Spleen (tissue), 11 donors: ENCODE data around the gene RGS6. TPM values are rescaled to one million over a fixed set of nuclear protein-coding genes. Genes with fewer than 3 reads are reported as not detected.

Source experiments
- DNase-seq: peaks from one replicate; pipeline ENCODE4 v3.0.0-alpha.2; 2020
- H3K27ac ChIP-seq, 8 donors: fragments of 200-600 bp; sonication (generic) in 7 of 8; 1 replicate in 4 of 8; 2 replicates in 4 of 8; pipeline versions ENCODE4 v1.5.0 to v1.8.0; 2016 to 2021; ENCODE audit warnings: inconsistent platforms in 4 of 8, mild to moderate bottlenecking in 4 of 8, moderate library complexity in 1 of 8
- H3K27me3 ChIP-seq, 7 donors: fragments of 200-600 bp; sonication (generic) in 6 of 7; replicated peaks in 1 of 7; 1 replicate in 4 of 7; 2 replicates in 3 of 7; pipeline versions ENCODE4 v1.5.0 to v1.8.0; 2016 to 2021; ENCODE audit warnings: inconsistent platforms in 3 of 7, mild to moderate bottlenecking in 1 of 7
- H3K36me3 ChIP-seq, 6 donors: fragments of 200-600 bp; sonication (generic) in 5 of 6; 1 replicate in 4 of 6; 2 replicates in 2 of 6; pipeline versions ENCODE4 v1.5.0 to v1.8.0; 2016 to 2021; ENCODE audit warnings: inconsistent platforms in 2 of 6
- H3K4me1 ChIP-seq, 6 donors: fragments of 200-600 bp; sonication (generic) in 5 of 6; 1 replicate in 3 of 6; 2 replicates in 3 of 6; pipeline versions ENCODE4 v1.5.0 to v1.8.0; 2016 to 2021; ENCODE audit warnings: inconsistent platforms in 3 of 6
- H3K4me3 ChIP-seq, 8 donors: fragments of 200-600 bp; sonication (generic) in 7 of 8; 1 replicate in 4 of 8; 2 replicates in 4 of 8; pipeline versions ENCODE4 v1.5.0 to v1.8.0; 2016 to 2021; ENCODE audit warnings: inconsistent platforms in 4 of 8, mild to moderate bottlenecking in 4 of 8, moderate library complexity in 2 of 8
- H3K9me3 ChIP-seq, 8 donors: fragments of 200-600 bp; sonication (generic) in 7 of 8; 1 replicate in 4 of 8; 2 replicates in 4 of 8; pipeline versions ENCODE4 v1.5.0 to v1.8.0; 2016 to 2021; ENCODE audit warnings: inconsistent platforms in 4 of 8
- CTCF ChIP-seq, 11 experiments: fragments of 200-600 bp in 7 of 11; fragments of 450-650 bp in 4 of 11; sonication (generic) in 4 of 11; IDR thresholded peaks in 8 of 11; conservative IDR thresholded peaks in 3 of 11; 1 replicate in 7 of 11; 2 replicates in 4 of 11; pipeline versions ENCODE4 v1.4.0 to v1.8.0; 2016 to 2021; ENCODE audit warnings: antibody characterized with exemption in 11 of 11, inconsistent platforms in 4 of 11, mild to moderate bottlenecking in 1 of 11
- POLR2A ChIP-seq, 3 donors: fragments of 450-650 bp; IDR thresholded peaks; one replicate each; pipeline ENCODE4 v1.5.1; 2017; ENCODE audit warnings: antibody characterized with exemption in 3 of 3, mild to moderate bottlenecking in 1 of 3
- POLR2AphosphoS5 ChIP-seq, 3 donors: sonication (generic); formaldehyde crosslinking; IDR thresholded peaks; one replicate each; pipeline ENCODE4 v1.5.1; 2017; ENCODE audit warnings: antibody characterized with exemption in 3 of 3
- WGBS, 5 donors: extraction: QIAGEN DNeasy Blood & Tissue Kit in 3 of 5; methylation state at CpG; one replicate each; pipeline versions ENCODE4 v1.1.5 to v1.1.7; 2013 to 2018; 5-methylcytosine and 5-hydroxymethylcytosine counted together
- intact Hi-C: fragments of 100-400 bp; cut with DNase I; formaldehyde crosslinking; loops from one replicate; pipeline ENCODE4 v1.15.0; 2023; ENCODE audit warnings: low total_unique reads
- polyA plus RNA-seq, 3 donors: library from polyadenylated mRNA; stranded (reverse); fragments of 200-250 nt; gene quantifications; one replicate each; pipeline ENCODE4 v1.2.1, GENCODE V29; 2013
- total RNA-seq, 7 donors: library from RNA; depleted of rRNA in 3 of 7; stranded (reverse); fragments of >200 nt in 3 of 7; fragmentation: NEBNext Ultra II Directional in 4 of 7; extraction: Animal tissue kit (Norgen Biotek cat#: 25700) in 4 of 7; gene quantifications; one replicate each; pipeline versions ENCODE4 v1.1.0 to v1.2.1, GENCODE V29; 2016 to 2021
- donor health status: healthy with polysubstance abuse.
- donor health status: DM: no; HTN: no; CAD: no; lungs with moderate emphysema.
- donor health status: DM: no; HTN: no; CAD: no.
- donor health status: Bipolar disorder and iron deficiency.
- donor health status: healthy.
- donor health status: DM: no; HTN: no; CAD: no.
- donor health status: DM: yes; HTN: yes; CAD: no.

The RGS6 gene
- total and polyA plus RNA-seq, 10 donors: 0.20 to 8.1 (median 2.3) TPM

GRCh38 chr14:72550513-72550912, 618.3 kb downstream of the RGS6 start:
- Histone ChIP-seq H3K27ac (no peak overlapping the region), H3K27me3 (peaks cover 0 to 20% (median 0%) of the 10 kb centered on the region in 7 donors), H3K4me1 (peaks cover 0 to 16% (median 4%) of the 10 kb centered on the region in 6 donors), H3K36me3 (no peaks in the 10 kb centered on the region), H3K9me3 (no peaks in the 10 kb centered on the region), H3K4me3 (no peak overlapping the region)
- DNase-seq: no peak
- intact Hi-C loops: no loop called here
- TF ChIP-seq CTCF (IDR thresholded peaks at IDR 0.05 in 8 of 11, conservative IDR thresholded peaks at IDR 0.05 in 3 of 11) (no peak), POLR2A (IDR thresholded peaks at IDR 0.05) (no peak), POLR2AphosphoS5 (IDR thresholded peaks at IDR 0.05) (no peak)
- 92 to 98% (median 96%) methylated on average over 4 of the region's 4 CpGs for WGBS, 5 donors

GRCh38 chr14:72552236-72552635, 620.0 kb downstream of the RGS6 start:
- no peak overlapping the region for H3K4me3 ChIP-seq
- no peak overlapping the region for H3K27ac ChIP-seq
- H3K9me3 ChIP-seq: no peaks in the 10 kb centered on the region
- WGBS, 5 donors: 57 to 73% (median 69%) methylated on average over 5 of the region's 5 CpGs
- no peak for TF ChIP-seq CTCF (IDR thresholded peaks at IDR 0.05 in 8 of 11, conservative IDR thresholded peaks at IDR 0.05 in 3 of 11)
- no peak for TF ChIP-seq POLR2A (IDR thresholded peaks at IDR 0.05)
- no peak for TF ChIP-seq POLR2AphosphoS5 (IDR thresholded peaks at IDR 0.05)
- H3K27me3 ChIP-seq: peaks cover 0 to 20% (median 0%) of the 10 kb centered on the region in 7 donors
- DNase-seq: no peak
- H3K36me3 ChIP-seq: no peaks in the 10 kb centered on the region
- H3K4me1 ChIP-seq: no peaks in the 10 kb centered on the region
- intact Hi-C loops: no loop called here

- Histone ChIP-seq H3K9me3 (no peaks in the 10 kb centered on the region), H3K27me3 (peaks cover 0 to 20% (median 0%) of the 10 kb centered on the region in 7 donors), H3K36me3 (no peaks in the 10 kb centered on the region), H3K4me1 (no peaks in the 10 kb centered on the region), H3K27ac (no peak overlapping the region), H3K4me3 (no peak overlapping the region)
- intact Hi-C loops: no loop called here
- WGBS, 5 donors: 69 to 86% (median 71%) methylated on average over 8 of the region's 8 CpGs
- DNase-seq: no peak
- TF ChIP-seq POLR2AphosphoS5 (IDR thresholded peaks at IDR 0.05): no peak
- TF ChIP-seq POLR2A (IDR thresholded peaks at IDR 0.05): no peak
- TF ChIP-seq CTCF (IDR thresholded peaks at IDR 0.05 in 8 of 11, conservative IDR thresholded peaks at IDR 0.05 in 3 of 11): no peak
These were observed 620.9 kb downstream of the RGS6 start for GRCh38 chr14:72553161-72553560.

GRCh38 chr14:72553656-72554055, 621.4 kb downstream of the RGS6 start:
- H3K27ac ChIP-seq: no peak overlapping the region
- H3K9me3 ChIP-seq: no peaks in the 10 kb centered on the region
- no peak for TF ChIP-seq POLR2AphosphoS5 (IDR thresholded peaks at IDR 0.05)
- no peak for TF ChIP-seq CTCF (IDR thresholded peaks at IDR 0.05 in 8 of 11, conservative IDR thresholded peaks at IDR 0.05 in 3 of 11)
- no peak for TF ChIP-seq POLR2A (IDR thresholded peaks at IDR 0.05)
- H3K4me3 ChIP-seq: no peak overlapping the region
- DNase-seq: no peak
- intact Hi-C loops: no loop called here
- H3K36me3 ChIP-seq: no peaks in the 10 kb centered on the region
- WGBS, 5 donors: 51 to 74% (median 61%) methylated on average over 5 of the region's 5 CpGs
- H3K4me1 ChIP-seq: peaks cover 0 to 2% (median 0%) of the 10 kb centered on the region in 6 donors
- peaks cover 0 to 20% (median 0%) of the 10 kb centered on the region in 7 donors for H3K27me3 ChIP-seq
